GM19468 (cell line): ENCODE data around the gene TIMM29.

Experiments
- ATAC-seq: cut with Tn5 transposase; IDR thresholded peaks from one replicate; pipeline ENCODE4 v1.9.1; 2021; ENCODE audit warnings: mild to moderate bottlenecking, moderate library complexity, moderate number of reproducible peaks; ENCODE audit not compliant: unreplicated experiment; ENCODE audit errors: extremely low read depth

Gene TIMM29

GRCh38 chr19:10928563-10929401 lies at the start of gene TIMM29, which contains the start of gene YIPF2:
Gene TIMM29 (plus strand): TSS chr19:10928811. CDS start chr19:10928823, 12 bp downstream.
Gene YIPF2 (minus strand): TSS chr19:10928639. CDS start chr19:10928410, 229 bp downstream.
- ATAC-seq, result no peak

- ATAC-seq, result no peak
Measured at GRCh38 chr19:10881403-10882107, 47.1 kb upstream of the TIMM29 start.

GRCh38 chr19:10882108-10882457 lies 46.5 kb upstream of the TIMM29 start:
- ATAC-seq, result no peak

GRCh38 chr19:10884274-10884673 lies 44.3 kb upstream of the TIMM29 start:
- ATAC-seq, result no peak

DNA sequence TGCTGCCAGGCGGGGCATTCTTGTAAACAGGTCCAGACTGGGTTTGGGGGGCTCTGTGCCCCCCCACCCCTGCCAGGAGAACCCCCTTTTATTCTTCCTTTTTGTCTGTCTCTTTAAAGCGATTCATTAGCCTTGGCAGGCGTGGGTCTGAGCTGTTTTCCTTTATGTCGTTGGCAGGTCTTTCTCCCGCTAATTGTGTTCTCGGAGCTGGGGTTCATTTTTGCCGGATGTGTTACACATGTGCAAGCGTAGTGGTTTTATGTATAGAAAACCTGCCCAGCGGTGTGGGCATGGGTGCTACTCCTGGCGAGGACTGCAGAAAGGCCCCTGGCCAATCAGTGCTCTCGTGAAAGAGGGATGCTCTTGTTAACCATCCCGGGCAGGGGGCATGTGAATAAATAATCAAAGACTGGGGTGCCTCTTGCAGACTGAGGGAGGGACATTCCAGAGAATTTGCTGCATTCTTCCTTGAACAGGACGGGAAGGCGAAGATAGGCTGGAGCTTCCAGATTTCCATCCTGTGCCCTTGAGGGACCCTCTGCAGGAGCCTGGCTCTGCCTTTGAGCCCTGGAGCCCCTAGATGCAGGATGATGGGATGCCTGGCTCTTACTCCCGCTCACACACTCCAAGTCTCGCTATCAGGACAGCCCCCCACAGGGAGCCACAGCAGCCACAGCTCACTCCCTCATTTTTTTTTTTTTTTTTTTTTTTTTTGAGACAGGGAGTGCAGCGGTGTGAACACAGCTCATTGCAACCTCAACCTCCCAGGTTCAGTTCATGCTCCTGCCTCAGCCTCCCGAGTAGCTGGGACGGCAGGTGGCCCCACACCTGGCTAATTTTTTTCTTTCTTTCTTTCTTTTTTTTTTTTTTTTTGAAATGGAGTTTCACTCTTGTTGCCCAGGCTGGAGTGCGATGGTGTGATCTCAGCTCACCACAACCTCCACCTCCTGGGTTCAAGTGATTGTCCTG lies 43.1 kb upstream of the TIMM29 start:
- no peak for ATAC-seq

DNA sequence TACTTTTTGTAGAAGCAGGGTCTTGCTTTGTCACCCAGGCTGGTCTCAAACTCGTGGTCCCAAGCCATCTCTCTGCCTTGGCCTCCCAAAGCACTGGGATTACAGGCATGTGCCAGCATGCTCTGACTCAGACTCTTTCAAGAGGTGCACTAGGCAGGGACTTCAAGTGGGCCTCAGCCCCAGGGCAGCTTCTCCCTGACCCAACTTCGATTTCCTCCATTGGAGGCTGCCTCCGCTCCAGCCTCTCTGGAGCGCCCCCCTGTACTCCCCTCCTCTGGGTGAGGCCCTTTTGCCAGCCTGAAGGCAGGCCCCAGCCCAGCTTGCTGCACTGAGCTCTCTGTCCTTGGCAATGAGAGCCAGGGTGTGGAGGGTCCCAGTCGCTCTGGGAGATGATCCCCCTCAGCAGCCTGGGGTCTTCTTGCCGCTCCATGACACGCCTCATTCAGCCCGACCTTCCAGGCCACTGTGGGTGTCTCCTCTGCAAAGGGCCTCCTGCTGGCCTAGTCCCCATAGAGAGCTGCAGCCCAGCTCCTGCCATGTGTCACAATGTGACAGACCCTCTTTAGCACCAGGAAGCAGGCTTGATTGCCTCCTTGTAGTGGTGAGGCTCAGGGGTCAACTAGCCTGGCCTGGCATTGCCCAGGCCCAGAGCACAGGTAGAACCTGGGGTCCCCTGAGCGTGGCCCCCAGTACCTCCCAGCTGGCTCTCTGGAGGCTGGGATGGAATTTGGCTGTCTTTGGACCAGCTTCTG lies 40.8 kb upstream of the TIMM29 start:
- ATAC-seq, result no peak

- ATAC-seq, result no peak
Measured at GRCh38 chr19:10888421-10888866, 40.2 kb upstream of the TIMM29 start.

GRCh38 chr19:10889880-10890279 lies 38.7 kb upstream of the TIMM29 start:
- no peak for ATAC-seq

DNA sequence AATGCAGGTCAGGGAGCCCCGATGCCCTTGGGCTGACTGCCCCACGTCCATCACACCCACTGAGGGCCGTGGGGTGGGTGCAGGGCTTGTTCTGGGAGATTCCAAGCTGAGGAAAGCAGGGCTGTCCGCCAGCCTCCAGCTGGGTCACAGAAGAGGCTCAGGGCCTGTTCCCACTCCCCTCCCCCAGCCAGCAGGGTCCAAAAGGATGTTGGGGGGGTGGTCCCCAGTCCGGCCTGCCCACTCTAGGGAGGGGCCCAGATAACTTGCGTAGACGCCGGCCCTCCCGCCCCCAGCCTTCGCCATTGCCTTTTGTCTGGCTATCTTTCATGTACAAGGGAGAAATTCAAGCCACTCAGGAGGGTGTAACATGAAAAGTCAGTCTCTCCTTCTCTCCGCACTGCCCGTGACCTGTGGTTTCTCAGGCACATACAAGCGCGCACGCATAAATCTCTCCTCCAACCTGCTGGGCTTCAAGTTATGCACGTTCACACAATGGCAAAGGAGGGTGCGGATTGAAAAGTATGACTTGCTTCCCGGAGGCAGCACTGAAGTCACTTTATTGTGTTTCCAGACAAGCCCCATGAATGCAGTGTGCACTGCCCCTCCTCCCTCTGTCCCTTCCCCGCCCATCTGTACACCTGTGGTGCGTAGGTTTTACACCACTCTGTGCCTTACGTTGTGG lies 37.1 kb upstream of the TIMM29 start:
- ATAC-seq, result no peak

- no peak for ATAC-seq
Measured at GRCh38 chr19:10892256-10892655, 36.4 kb upstream of the TIMM29 start.

GRCh38 chr19:10894911-10895213 lies 33.7 kb upstream of the TIMM29 start:
- no peak for ATAC-seq

- no peak for ATAC-seq
Measured at GRCh38 chr19:10895363-10895762, 33.2 kb upstream of the TIMM29 start.

GRCh38 chr19:10895920-10896319 lies 32.7 kb upstream of the TIMM29 start:
- ATAC-seq, result no peak

DNA sequence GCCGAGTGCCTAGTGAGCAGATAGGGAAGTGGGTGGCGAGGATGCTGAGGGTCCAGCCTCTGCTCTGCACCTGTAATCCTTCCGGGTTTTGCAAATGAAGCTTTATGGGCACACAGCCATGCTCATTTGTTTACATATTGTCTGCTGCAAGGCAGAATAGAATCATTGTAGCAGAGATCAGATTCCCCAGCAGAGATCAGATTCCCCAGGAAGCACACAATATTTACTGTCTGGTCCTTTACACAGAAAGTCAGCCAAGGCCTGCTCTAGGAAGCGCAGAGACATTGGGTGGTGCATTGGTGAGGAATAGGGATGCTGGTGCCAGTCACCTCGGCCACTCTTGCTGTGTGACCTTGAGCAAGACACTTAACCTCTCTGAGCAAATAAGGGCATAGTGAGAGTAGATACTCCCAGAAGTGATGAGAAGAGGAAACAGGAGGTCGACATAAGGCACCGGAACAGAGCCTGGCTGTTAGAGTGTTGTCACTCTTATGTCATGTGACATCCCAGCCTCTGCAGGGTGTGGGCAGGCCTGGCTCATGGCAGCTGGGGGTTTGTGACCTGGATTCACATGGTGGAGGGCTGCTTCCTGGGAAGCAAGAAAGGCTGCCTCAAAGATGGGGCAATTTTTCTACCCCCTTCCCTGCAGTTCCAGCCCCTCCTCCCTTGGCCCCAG lies 31.6 kb upstream of the TIMM29 start:
- no peak for ATAC-seq

GRCh38 chr19:10898633-10899032 lies 30.0 kb upstream of the TIMM29 start:
- no peak for ATAC-seq

- no peak for ATAC-seq
Measured at GRCh38 chr19:10899151-10899653, 29.4 kb upstream of the TIMM29 start.

DNA sequence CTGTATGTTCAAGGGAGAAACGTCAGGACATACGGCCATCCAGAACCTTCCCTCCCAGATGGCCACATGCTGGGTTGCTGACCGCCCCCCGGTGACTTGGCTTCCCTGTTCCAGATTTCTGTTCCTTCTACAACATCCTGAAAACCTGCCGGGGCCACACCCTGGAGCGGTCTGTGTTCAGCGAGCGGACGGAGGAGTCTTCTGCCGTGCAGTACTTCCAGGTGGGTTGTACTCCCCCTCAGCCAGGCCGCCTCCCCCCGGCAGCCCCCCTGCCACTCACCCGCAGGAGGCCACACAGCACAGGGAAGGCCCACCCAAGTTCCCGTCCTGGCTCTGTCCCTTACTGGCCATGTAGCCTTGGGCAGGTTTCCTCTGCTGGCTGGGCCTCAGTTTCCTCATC lies 20.7 kb upstream of the TIMM29 start:
- ATAC-seq, result no peak

DNA sequence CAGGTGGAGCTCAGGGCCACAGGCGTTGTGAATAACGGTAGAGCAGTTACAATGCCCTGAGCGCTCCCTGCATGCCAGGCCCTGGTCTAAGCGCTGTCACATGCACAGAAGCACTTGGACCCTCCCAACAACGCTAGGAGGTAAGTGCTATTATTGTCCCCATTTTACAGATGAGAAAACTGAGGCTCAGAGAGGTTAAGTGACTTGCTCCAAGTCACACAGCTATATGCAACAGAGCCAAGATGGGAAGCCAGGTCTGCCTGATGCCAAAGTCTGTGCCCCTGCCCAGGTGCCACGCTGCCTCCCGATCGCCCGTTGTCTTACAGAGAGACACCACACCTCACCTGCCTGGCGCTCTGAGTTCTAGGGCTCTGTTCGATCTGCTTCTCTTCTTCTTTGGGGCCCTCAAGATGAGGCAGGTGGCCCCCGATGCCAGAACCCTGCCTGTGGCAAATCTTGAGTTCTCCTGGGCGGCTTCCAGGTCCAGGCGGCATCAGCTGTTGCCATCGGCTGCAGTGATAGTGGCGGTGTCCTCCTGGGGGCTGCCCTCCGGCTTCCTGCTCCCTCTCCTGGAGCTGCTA lies 20.1 kb upstream of the TIMM29 start:
- ATAC-seq, result no peak
